Suppressor macrophage treated with lipopolysaccharide for 1 hour (primary cell): ENCODE results near the gene OR5AL1.
"Not testable (repeated sequence)": the region's sequence is repeated elsewhere in the genome, so short reads cannot be mapped to it uniquely, and the experiment has no call there.

Experiments used
- DNase-seq, 3 donors: peaks; one replicate each; pipeline ENCODE4 v3.0.0-alpha.2; 2020 to 2022

OR5AL1 gene

GRCh38 chr11:56412396-56412795 lies at the start of gene OR5AL1:
Gene OR5AL1 (plus strand): TSS chr11:56412696.
- DNase-seq: no peak

GRCh38 chr11:56375324-56375723 lies 37.2 kb upstream of the OR5AL1 start, which contains the start of gene OR8U1:
Gene OR8U1 (plus strand): TSS chr11:56375624. CDS start chr11:56375624, 0 bp downstream.
- DNase-seq: no peak

- DNase-seq: no peak
Measured at GRCh38 chr11:56380120-56380519, 32.4 kb upstream of the OR5AL1 start.

- DNase-seq: no peak
Measured at GRCh38 chr11:56394381-56394780, 18.1 kb upstream of the OR5AL1 start.

- no peak for DNase-seq
Measured at GRCh38 chr11:56396047-56396446, 16.4 kb upstream of the OR5AL1 start.

- not testable (repeated sequence) for DNase-seq
Measured at GRCh38 chr11:56401858-56402461, 10.5 kb upstream of the OR5AL1 start.

GRCh38 chr11:56404393-56404792 lies 8.1 kb upstream of the OR5AL1 start:
- DNase-seq: no peak

GRCh38 chr11:56410801-56411200 lies 1.7 kb upstream of the OR5AL1 start:
- no peak for DNase-seq

GRCh38 chr11:56453521-56453920 lies 41.0 kb downstream of the OR5AL1 start:
- DNase-seq: no peak

- DNase-seq: no peak
Measured at GRCh38 chr11:56457076-56457475, 44.6 kb downstream of the OR5AL1 start.
